Upper lobe of left lung (tissue), 6 donors: ENCODE results near the gene PARP3. TPM values are rescaled to one million over a fixed set of nuclear protein-coding genes. Genes with fewer than 3 reads are reported as not detected.

Experiments
- ATAC-seq, 2 donors: fragments of 200-7000 bp; cut with Tn5 transposase; one replicate each; pipeline ENCODE4 v1.9.1; 2022; ENCODE audit warnings: mild to moderate bottlenecking in 2 of 2, moderate library complexity in 2 of 2; ENCODE audit not compliant: low FRiP score in 2 of 2
- DNase-seq, 2 donors: peaks; one replicate each; pipeline ENCODE4 v3.0.0-alpha.2; 2019 to 2020
- H3K27ac ChIP-seq, 4 donors: fragments of 200-600 bp; sonication (generic); one replicate each; pipeline ENCODE4 v1.5.1; 2016 to 2019
- H3K27me3 ChIP-seq, 4 donors: fragments of 200-600 bp; sonication (generic); one replicate each; pipeline ENCODE4 v1.5.1; 2017 to 2019
- H3K36me3 ChIP-seq, 4 donors: fragments of 200-600 bp; sonication (generic); one replicate each; pipeline ENCODE4 v1.5.1; 2016 to 2019
- H3K4me1 ChIP-seq, 4 donors: fragments of 200-600 bp; sonication (generic); one replicate each; pipeline ENCODE4 v1.5.1; 2018 to 2019
- H3K4me3 ChIP-seq, 4 donors: fragments of 200-600 bp; sonication (generic); one replicate each; pipeline ENCODE4 v1.5.1; 2017 to 2019; ENCODE audit warnings: mild to moderate bottlenecking in 2 of 4, moderate library complexity in 1 of 4
- H3K9me3 ChIP-seq, 4 donors: fragments of 200-600 bp; sonication (generic); one replicate each; pipeline ENCODE4 v1.5.1; 2018 to 2019
- EP300 ChIP-seq, 4 donors: sonication (generic); formaldehyde crosslinking; IDR thresholded peaks; one replicate each; pipeline ENCODE4 v1.5.1; 2017; ENCODE audit warnings: antibody characterized with exemption in 4 of 4, control low read depth in 2 of 4
- POLR2A ChIP-seq, 4 donors: fragments of 450-650 bp; IDR thresholded peaks; one replicate each; pipeline ENCODE4 v1.5.1; 2016 to 2017; ENCODE audit warnings: antibody characterized with exemption in 4 of 4, mild to moderate bottlenecking in 2 of 4
- POLR2AphosphoS5 ChIP-seq, 2 donors: sonication (generic); formaldehyde crosslinking; IDR thresholded peaks; one replicate each; pipeline ENCODE4 v1.5.1; 2017; ENCODE audit warnings: antibody characterized with exemption in 2 of 2
- WGBS, 2 donors: methylation state at CpG; one replicate each; pipeline ENCODE4 v1.1.5; 2017 to 2018; 5-methylcytosine and 5-hydroxymethylcytosine counted together
- total RNA-seq, 6 donors: library from RNA; depleted of rRNA in 4 of 6; stranded (reverse); fragments of >200 nt in 4 of 6; gene quantifications; one replicate each; pipeline versions ENCODE4 v1.1.0 to v1.2.1, GENCODE V29; 2016 to 2021
- TF ChIP-seq, protein P1 (sequence below), 6 experiments: fragments of 450-650 bp in 4 of 6; fragments of 200-600 bp in 2 of 6; sonication (generic) in 2 of 6; IDR thresholded peaks; one replicate each; pipeline ENCODE4 v1.5.1; 2016 to 2019; ENCODE audit warnings: antibody characterized with exemption in 6 of 6
- donor health status: DM: no; HTN: no; CAD: no; lungs with moderate emphysema.
- donor health status: DM: no; HTN: yes; CAD: no; lungs with severe emphysema.

The PARP3 gene
- 10 to 100 TPM; 23.0 to 80.7 (median 35.7) TPM for total RNA-seq

DNA sequence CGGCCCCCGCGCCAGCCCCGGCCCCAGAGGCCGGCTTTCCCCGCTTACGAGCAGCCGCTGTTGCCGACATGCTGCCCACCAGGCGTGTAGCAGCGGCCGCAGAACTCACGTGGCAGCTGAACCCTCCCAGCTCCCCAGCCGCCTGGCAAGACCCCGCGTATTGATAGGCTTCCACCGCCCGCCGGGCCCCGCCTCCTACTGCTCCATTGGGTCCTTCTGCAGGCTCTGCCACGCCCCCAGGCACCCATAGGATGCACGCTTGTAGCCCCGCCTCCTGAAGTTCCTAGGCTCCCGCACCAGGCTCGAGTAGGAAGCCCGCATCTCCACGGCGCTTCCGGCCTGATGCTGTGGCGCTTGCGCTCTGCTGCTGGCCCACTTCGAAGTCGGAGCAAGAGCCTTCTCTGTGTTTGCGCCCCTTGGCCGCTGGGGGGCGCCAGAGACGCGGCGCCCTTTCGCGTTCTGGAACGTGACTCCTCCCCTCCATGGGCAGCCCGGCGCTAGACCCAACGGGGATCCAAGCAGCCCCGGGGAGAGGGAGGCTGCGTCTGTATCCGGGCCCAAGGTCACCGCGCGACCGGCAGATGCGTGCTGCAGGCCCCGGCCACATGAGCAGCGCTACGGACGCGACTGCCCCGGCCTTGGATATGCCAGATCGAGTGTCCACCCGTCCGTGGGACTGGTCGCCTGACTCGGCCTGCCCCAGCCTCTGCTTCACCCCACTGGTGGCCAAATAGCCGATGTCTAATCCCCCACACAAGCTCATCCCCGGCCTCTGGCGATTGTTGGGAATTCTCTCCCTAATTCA, at the start of gene PARP3, which contains the start of gene RRP9:
PARP3 (plus strand) TSS at position 566 of the 805 bp plus-strand sequence. CDS start 993 bp downstream, outside the sequence.
RRP9 (minus strand) TSS at position 107 of the 805 bp plus-strand sequence; CDS start at position 70, 37 bp downstream.
- Histone ChIP-seq H3K4me3 (peak within 1 kb of the TSS; percentile 61 to 91 (median 79)), H3K27ac (peak within 1 kb of the TSS; percentile 90 to 94 (median 93)), H3K9me3 (no peaks in the 10 kb centered on the region), H3K36me3 (peaks cover 6 to 33% (median 15%) of the 10 kb centered on the region in 4 donors), H3K27me3 (no peaks in the 10 kb centered on the region), H3K4me1 (peaks cover 28 to 36% (median 31%) of the 10 kb centered on the region in 4 donors)
- ATAC-seq (peak; percentile 96 to 97), DNase-seq (peak; percentile 99 to 100)
- WGBS, 2 donors: 1 to 3% methylated on average over 20 to 33 of the region's 67 CpGs
- peak; percentile 78 to 87 for TF ChIP-seq POLR2AphosphoS5 (IDR thresholded peaks at IDR 0.05)
- TF ChIP-seq, protein P1, sequence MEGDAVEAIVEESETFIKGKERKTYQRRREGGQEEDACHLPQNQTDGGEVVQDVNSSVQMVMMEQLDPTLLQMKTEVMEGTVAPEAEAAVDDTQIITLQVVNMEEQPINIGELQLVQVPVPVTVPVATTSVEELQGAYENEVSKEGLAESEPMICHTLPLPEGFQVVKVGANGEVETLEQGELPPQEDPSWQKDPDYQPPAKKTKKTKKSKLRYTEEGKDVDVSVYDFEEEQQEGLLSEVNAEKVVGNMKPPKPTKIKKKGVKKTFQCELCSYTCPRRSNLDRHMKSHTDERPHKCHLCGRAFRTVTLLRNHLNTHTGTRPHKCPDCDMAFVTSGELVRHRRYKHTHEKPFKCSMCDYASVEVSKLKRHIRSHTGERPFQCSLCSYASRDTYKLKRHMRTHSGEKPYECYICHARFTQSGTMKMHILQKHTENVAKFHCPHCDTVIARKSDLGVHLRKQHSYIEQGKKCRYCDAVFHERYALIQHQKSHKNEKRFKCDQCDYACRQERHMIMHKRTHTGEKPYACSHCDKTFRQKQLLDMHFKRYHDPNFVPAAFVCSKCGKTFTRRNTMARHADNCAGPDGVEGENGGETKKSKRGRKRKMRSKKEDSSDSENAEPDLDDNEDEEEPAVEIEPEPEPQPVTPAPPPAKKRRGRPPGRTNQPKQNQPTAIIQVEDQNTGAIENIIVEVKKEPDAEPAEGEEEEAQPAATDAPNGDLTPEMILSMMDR (IDR thresholded peaks at IDR 0.05): peak; percentile 97 to 100 (median 100)
- TF ChIP-seq POLR2A (IDR thresholded peaks at IDR 0.05): peak in 3 of 4 donors; percentile 37 to 81 (median 80)
- TF ChIP-seq EP300 (IDR thresholded peaks at IDR 0.05): no peak

DNA sequence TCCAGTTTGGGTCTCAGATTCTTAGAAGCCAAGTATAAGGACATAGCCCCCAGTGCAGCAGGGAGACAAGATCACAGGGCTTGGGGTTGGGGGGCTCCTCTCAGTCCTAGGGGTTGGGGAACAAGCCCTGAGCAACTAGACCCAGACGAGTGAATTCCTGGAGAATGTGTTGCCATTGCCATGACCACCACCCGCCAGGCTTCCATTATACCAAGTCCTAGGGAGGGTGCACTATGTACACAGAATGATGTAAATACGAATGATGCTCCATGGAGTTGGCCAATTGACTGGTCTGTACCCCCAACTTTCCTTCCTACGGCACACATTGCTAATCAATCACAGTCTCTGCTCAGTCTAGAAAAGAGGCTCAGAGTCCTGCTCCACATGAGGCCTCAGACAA, 47.8 kb upstream of the PARP3 start:
- Histone ChIP-seq H3K9me3 (no peaks in the 10 kb centered on the region), H3K27me3 (no peaks in the 10 kb centered on the region), H3K4me1 (no peaks in the 10 kb centered on the region), H3K36me3 (no peaks in the 10 kb centered on the region), H3K27ac (no peak overlapping the region), H3K4me3 (no peak overlapping the region)
- ATAC-seq (peak in 1 of 2 donors; percentile 37), DNase-seq (no peak)
- 70 to 91% methylated on average over 3 to 4 of the region's 4 CpGs for WGBS, 2 donors
- TF ChIP-seq, protein P1 (IDR thresholded peaks at IDR 0.05): no peak
- TF ChIP-seq EP300 (IDR thresholded peaks at IDR 0.05): no peak
- TF ChIP-seq POLR2A (IDR thresholded peaks at IDR 0.05): no peak
- TF ChIP-seq POLR2AphosphoS5 (IDR thresholded peaks at IDR 0.05): no peak

DNA sequence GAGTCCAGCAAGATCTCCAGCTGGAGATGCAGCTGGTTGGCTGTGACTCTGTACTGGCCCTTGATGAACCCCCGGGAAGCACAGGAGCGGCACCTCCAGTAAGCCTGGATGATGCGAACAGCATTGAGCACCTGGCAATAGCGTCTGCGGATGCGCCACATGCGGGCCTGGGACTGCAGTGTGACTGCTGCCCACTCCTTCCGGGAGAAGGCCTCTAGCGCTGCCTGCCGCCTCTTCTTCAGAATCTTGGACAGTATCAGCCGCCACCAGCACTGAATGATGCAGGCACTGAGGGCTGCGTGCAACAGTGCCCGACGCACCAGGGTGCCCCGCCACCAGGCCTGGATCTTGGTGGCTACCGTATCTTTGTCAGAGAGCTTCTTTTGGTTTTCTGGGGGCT, 47.2 kb upstream of the PARP3 start:
- 87 to 95% methylated on average over 7 to 16 of the region's 16 CpGs for WGBS, 2 donors
- Histone ChIP-seq H3K4me3 (no peak overlapping the region), H3K27me3 (no peaks in the 10 kb centered on the region), H3K36me3 (no peaks in the 10 kb centered on the region), H3K27ac (no peak overlapping the region), H3K9me3 (no peaks in the 10 kb centered on the region), H3K4me1 (no peaks in the 10 kb centered on the region)
- TF ChIP-seq EP300 (IDR thresholded peaks at IDR 0.05): no peak
- TF ChIP-seq, protein P1 (IDR thresholded peaks at IDR 0.05): no peak
- TF ChIP-seq POLR2AphosphoS5 (IDR thresholded peaks at IDR 0.05): no peak
- no peak for TF ChIP-seq POLR2A (IDR thresholded peaks at IDR 0.05)
- no peak for ATAC-seq
- DNase-seq: peak in 1 of 2 donors; percentile 71

DNA sequence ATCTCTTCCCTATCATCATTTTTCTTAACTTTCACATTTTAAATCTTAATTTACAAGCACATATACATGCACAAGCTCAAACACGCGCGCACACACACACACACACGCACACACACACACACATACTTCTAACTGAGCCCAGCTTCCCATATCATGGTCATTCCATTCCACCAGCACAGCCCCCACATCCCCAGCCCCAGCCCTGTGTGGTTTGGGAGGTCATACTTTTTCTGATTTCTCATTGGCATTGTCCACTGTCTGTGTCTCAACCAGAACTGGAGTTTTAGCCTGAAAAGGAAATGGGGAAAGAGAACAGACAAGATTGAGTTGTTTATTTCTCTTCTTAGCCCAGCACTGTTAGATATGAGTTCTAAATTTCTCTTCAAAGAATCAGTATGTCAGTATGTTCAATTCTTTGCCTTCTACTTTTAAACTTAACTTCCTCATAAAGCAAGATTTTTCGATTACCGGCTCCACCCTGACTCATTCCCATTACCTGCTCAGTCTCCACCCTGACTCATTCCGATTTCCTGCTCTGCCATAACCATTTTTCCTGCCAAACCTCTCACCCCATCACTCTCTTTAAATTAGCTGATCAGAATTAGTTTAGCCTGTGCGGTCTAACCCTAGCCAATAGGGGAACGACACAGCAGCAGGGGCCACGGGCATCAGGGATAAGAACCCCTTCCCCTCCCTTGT, 45.4 kb upstream of the PARP3 start:
- no peaks in the 10 kb centered on the region for H3K27me3 ChIP-seq
- no peak overlapping the region for H3K4me3 ChIP-seq
- H3K4me1 ChIP-seq: no peaks in the 10 kb centered on the region
- TF ChIP-seq POLR2A (IDR thresholded peaks at IDR 0.05) (no peak), EP300 (IDR thresholded peaks at IDR 0.05) (no peak), POLR2AphosphoS5 (IDR thresholded peaks at IDR 0.05) (no peak)
- TF ChIP-seq, protein P1 (IDR thresholded peaks at IDR 0.05): no peak
- DNase-seq: no peak
- 86 to 92% methylated on average over 10 of the region's 10 CpGs for WGBS, 2 donors
- H3K9me3 ChIP-seq: no peaks in the 10 kb centered on the region
- H3K27ac ChIP-seq: no peak overlapping the region
- ATAC-seq: no peak
- H3K36me3 ChIP-seq: no peaks in the 10 kb centered on the region
